ENCODE results near the gene DNAJC1. TPM values are rescaled to one million over a fixed set of nuclear protein-coding genes. Genes with fewer than 3 reads are reported as not detected.

Gene DNAJC1
- total and polyA plus RNA-seq, 2 of the 8 experiments (the other 6 are each of a cell fraction or from before 2014, with no cell fraction given), result 6.8 to 14.8 TPM

DNA sequence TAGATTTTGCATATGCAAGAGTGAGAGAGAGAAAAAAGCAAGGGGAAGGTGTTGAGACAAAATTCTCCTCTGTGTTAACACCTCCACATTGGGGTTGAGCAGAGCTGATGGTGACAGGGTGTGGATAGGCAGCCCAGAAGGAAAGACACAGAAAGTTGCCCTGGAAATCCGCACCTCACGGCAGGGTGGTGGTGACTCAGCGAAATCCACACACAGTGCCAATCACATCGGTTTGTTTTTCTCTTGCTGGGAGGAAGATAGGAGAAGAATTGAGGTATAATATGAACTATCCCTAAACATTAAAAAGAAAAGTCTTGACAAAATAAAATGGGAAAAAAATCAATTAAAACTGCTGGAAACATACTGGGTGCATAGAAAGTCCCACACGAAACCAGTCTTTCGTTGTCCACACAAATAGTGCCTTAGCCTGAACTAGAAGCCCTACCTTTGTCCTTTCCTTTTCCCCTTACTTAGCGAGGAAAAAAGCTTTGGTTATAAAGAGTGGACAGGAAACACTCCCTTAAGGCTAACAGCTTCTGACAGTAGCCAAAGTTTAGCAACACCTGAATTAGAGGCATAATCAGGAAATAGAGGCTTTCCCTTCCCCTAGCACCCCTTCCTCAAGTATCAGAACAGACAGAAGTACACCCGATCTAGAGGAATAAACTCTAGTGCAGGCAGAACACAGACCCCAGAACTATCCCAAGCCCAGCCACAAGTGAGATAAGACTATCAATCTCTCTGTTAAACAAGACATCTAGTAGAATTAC is 39.2 kb upstream of the DNAJC1 start:
- H3K36me3 ChIP-seq (ENCODE audit: control insufficient read depth in 2 of 4, insufficient read depth in 4 of 4, low read length in 3 of 4), result no peaks in the 10 kb centered on the region
- peak overlapping the region; percentile 1; the same call in 1 of the 2 replicates for H2BK5ac ChIP-seq (ENCODE audit: low read depth, low read length)
- H3K4me3 ChIP-seq (ENCODE audit: extremely low read depth in 1 of 4, insufficient read depth in 2 of 4, low read depth in 3 of 4, low read length in 4 of 4), result no peak overlapping the region; a peak in 1 of 8 replicates
- H3K79me1 ChIP-seq (ENCODE audit: low read depth, low read length), result no peaks in the 10 kb centered on the region
- H3K4ac ChIP-seq (replicated peaks; ENCODE audit: insufficient read length, low read depth, low read length), result no peak overlapping the region
- H3K4me2 ChIP-seq (ENCODE audit: insufficient read depth in 1 of 2, low read depth in 2 of 2, low read length in 2 of 2), result no peak overlapping the region; a peak in 1 of 4 replicates
- H3K79me2 ChIP-seq (ENCODE audit: control insufficient read depth in 1 of 2, insufficient read depth in 2 of 2, low read length in 2 of 2), result no peaks in the 10 kb centered on the region
- TF ChIP-seq MAFK (IDR thresholded peaks at IDR 0.05; ENCODE audit: low read depth, low read length), result peak; percentile 96
- TF ChIP-seq BACH1 (IDR thresholded peaks at IDR 0.05; ENCODE audit: low read length), result peak; percentile 99
- no peak for TF ChIP-seq POU5F1 (IDR thresholded peaks at IDR 0.05; ENCODE audit: low read depth, low read length)
- no peak overlapping the region for H4K5ac ChIP-seq (ENCODE audit: insufficient read length, low read depth, low read length)
- POLR2A ChIA-PET (ENCODE audit: partially characterized antibody), result interaction anchor here (0.6 kb wide), 1 partner anchor 104 kb away, joined by 3 read pairs; no protein-coding TSS in a partner anchor
- H2BK15ac ChIP-seq (ENCODE audit: low read length), result 0 out of 2 replicates have a peak overlapping the region, but pooled peaks have one; percentile 51
- H2BK20ac ChIP-seq (ENCODE audit: low read length), result 0 out of 2 replicates have a peak overlapping the region, but pooled peaks have one; percentile 36
- no peak overlapping the region for H2AK5ac ChIP-seq (ENCODE audit: low read depth, low read length)
- no peak overlapping the region; the same call in 1 of the 2 replicates for H3K18ac ChIP-seq (ENCODE audit: extremely low read depth, low read length)
- H4K8ac ChIP-seq (ENCODE audit: extremely low read depth, insufficient read depth, low read length), result no peak overlapping the region
- H4K20me1 ChIP-seq (replicated peaks in 1 of 2; ENCODE audit: control insufficient read depth in 1 of 2, insufficient read depth in 2 of 2, low read length in 2 of 2), result no peaks in the 10 kb centered on the region
- no peak overlapping the region for H3K27ac ChIP-seq (ENCODE audit: low read depth, low read length)
- H3K4me1 ChIP-seq (replicated peaks in 1 of 4; ENCODE audit: control insufficient read depth in 3 of 4, insufficient read depth in 4 of 4, low read length in 3 of 4), result peaks cover 4 to 10% (median 7%) of the 10 kb centered on the region in 4 experiments; a peak in 6 of 7 replicates
- H3K56ac ChIP-seq (replicated peaks; ENCODE audit: insufficient read length, low read depth, low read length), result no peak overlapping the region
- CTCF ChIA-PET (ENCODE audit: partially characterized antibody), result no interaction called here
- FAIRE-seq (peak; percentile 42), DNase-seq (ENCODE audit: low read depth in 1 of 2, low spot score in 2 of 2) (peak in 1 of 2 experiments; percentile 10)
- H2BK120ac ChIP-seq (replicated peaks; ENCODE audit: low read depth, low read length), result no peak overlapping the region
- whole genome bisulfite sequencing, 2 experiments (ENCODE audit: extremely low coverage in 1 of 2, insufficient coverage in 1 of 2, insufficient read length in 1 of 2, insufficient replicate concordance in 2 of 2, low coverage in 1 of 2, low lambda C conversion rate in 2 of 2, missing lambda C conversion rate in 1 of 2), result 60% methylated on average over 8 of the region's 8 CpGs; no CpG with 5 or more reads in 1 of the 2 experiments
- H3K27me3 ChIP-seq (replicated peaks in 1 of 4; ENCODE audit: control insufficient read depth in 3 of 4, extremely low read depth in 1 of 4, insufficient read depth in 3 of 4, low read length in 3 of 4), result no peaks in the 10 kb centered on the region
- no peak overlapping the region for H3K23ac ChIP-seq (ENCODE audit: insufficient read length)
- peak overlapping the region; percentile 98 for H2AFZ ChIP-seq (ENCODE audit: low read length)
- no peaks in the 10 kb centered on the region for H3K23me2 ChIP-seq (ENCODE audit: low read depth, low read length)
- H2BK12ac ChIP-seq (ENCODE audit: low read depth, low read length), result 0 out of 2 replicates have a peak overlapping the region, but pooled peaks have one; percentile 6
- no peak overlapping the region for H3K14ac ChIP-seq (ENCODE audit: insufficient read length)
- no peaks in the 10 kb centered on the region for H3K9me3 ChIP-seq (ENCODE audit: insufficient read depth in 2 of 2, low read depth in 1 of 2, low read length in 1 of 2)
- H3K9ac ChIP-seq (replicated peaks in 1 of 4; ENCODE audit: extremely low read depth in 1 of 4, low read depth in 3 of 4, low read length in 3 of 4), result no peak overlapping the region
- H4K91ac ChIP-seq (replicated peaks; ENCODE audit: insufficient read length, low read length), result no peak overlapping the region
